ENCODE data around the gene GATAD2A. TPM values are rescaled to one million over a fixed set of nuclear protein-coding genes. Genes with fewer than 3 reads are reported as not detected.

The GATAD2A gene
- total and polyA plus RNA-seq, 9 of the 15 experiments (the other 6 are each of a cell fraction or from before 2014, with no cell fraction given) = 2.4 to 226 (median 44.2) TPM

DNA sequence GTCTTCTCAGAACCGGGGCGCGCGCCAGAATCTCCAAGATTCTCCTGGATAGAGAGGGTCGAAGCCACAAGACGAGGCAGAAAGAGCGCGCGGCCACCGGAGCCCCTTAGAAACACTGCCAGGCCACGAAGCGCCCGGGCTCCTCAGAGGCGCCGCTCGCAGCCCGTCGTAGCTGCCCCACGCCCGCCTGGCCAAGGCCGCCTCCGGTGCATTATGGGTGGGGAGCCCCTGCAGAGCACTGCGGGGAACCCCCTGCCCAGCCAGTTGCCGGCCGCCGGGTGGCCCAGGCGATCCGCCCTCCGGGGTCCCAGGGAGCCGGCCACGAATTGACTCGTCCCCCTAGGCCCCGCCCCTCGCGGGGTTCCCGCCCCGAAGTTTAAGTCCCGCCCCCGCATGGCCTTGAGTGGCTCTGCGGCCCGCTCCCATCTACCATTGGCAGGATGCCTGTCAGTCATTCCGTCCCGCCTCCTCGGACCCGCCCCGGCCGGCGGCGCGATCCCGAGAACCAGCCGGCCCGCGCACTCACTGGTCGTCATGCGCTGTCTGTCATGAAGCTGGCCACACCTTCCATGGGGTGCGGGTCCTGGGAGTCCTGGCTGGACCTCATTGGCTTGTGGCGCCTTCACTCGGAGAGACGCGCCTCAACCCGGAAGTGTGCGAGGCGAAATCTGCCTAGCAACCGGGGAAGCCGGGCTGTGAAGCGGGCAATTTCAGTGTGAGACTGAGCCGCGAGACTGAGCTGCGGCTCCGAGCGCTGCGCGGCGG is 20.2 kb upstream of the GATAD2A start (continued):
- TF ChIP-seq, protein P1, sequence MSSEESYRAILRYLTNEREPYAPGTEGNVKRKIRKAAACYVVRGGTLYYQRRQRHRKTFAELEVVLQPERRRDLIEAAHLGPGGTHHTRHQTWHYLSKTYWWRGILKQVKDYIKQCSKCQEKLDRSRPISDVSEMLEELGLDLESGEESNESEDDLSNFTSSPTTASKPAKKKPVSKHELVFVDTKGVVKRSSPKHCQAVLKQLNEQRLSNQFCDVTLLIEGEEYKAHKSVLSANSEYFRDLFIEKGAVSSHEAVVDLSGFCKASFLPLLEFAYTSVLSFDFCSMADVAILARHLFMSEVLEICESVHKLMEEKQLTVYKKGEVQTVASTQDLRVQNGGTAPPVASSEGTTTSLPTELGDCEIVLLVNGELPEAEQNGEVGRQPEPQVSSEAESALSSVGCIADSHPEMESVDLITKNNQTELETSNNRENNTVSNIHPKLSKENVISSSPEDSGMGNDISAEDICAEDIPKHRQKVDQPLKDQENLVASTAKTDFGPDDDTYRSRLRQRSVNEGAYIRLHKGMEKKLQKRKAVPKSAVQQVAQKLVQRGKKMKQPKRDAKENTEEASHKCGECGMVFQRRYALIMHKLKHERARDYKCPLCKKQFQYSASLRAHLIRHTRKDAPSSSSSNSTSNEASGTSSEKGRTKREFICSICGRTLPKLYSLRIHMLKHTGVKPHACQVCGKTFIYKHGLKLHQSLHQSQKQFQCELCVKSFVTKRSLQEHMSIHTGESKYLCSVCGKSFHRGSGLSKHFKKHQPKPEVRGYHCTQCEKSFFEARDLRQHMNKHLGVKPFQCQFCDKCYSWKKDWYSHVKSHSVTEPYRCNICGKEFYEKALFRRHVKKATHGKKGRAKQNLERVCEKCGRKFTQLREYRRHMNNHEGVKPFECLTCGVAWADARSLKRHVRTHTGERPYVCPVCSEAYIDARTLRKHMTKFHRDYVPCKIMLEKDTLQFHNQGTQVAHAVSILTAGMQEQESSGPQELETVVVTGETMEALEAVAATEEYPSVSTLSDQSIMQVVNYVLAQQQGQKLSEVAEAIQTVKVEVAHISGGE (CRISPR knock-in tag; IDR thresholded peaks at IDR 0.05) = no peak
- TF ChIP-seq ZNF24 (IDR thresholded peaks at IDR 0.05) (no peak), IFI16 (CRISPR knock-in tag; IDR thresholded peaks at IDR 0.05) (no peak), SREBF1 (IDR thresholded peaks at IDR 0.05; ENCODE audit: borderline replicate concordance, low read depth, low read length) (no peak), NR3C1 (CRISPR knock-in tag; IDR thresholded peaks at IDR 0.05) (no peak), PYGO2 (tag; IDR thresholded peaks at IDR 0.05) (no peak), ZNF77 (CRISPR knock-in tag; IDR thresholded peaks at IDR 0.05) (no peak), ZNF764 (CRISPR knock-in tag; IDR thresholded peaks at IDR 0.05; ENCODE audit: low read depth) (no peak), PHF21A (IDR thresholded peaks at IDR 0.05; ENCODE audit: borderline replicate concordance, low read depth) (peak; percentile 35; the same call in 1 of the 2 replicates), RBM15 (IDR thresholded peaks at IDR 0.05; ENCODE audit: insufficient read depth, low read length) (no peak), WHSC1 (IDR thresholded peaks at IDR 0.05; ENCODE audit: low read length) (no peak), ASH1L (IDR thresholded peaks at IDR 0.05; ENCODE audit: borderline replicate concordance, low read depth, partially characterized antibody) (peak; percentile 97), PTRF (tag; IDR thresholded peaks at IDR 0.05) (no peak), TBP (optimal IDR thresholded peaks at IDR 0.05; ENCODE audit: low read depth, low read length) (peak; percentile 52), SIN3A (IDR thresholded peaks at IDR 0.05; ENCODE audit: borderline replicate concordance in 2 of 2, control insufficient read depth in 1 of 2, low read depth in 2 of 2, low read length in 2 of 2) (peak in 1 of 2 experiments; percentile 89; a peak in 1 of 4 replicates), STAT6 (CRISPR knock-in tag; IDR thresholded peaks at IDR 0.05) (no peak), NONO (IDR thresholded peaks at IDR 0.05; ENCODE audit: low read depth in 2 of 2, low read length in 1 of 2) (peak in 1 of 2 experiments; percentile 56; a peak in 1 of 4 replicates), FOXA3 (CRISPR knock-in tag; conservative IDR thresholded peaks at IDR 0.05 in 1 of 2, IDR thresholded peaks at IDR 0.05 in 1 of 2) (no peak)
- TF ChIP-seq, protein P2, sequence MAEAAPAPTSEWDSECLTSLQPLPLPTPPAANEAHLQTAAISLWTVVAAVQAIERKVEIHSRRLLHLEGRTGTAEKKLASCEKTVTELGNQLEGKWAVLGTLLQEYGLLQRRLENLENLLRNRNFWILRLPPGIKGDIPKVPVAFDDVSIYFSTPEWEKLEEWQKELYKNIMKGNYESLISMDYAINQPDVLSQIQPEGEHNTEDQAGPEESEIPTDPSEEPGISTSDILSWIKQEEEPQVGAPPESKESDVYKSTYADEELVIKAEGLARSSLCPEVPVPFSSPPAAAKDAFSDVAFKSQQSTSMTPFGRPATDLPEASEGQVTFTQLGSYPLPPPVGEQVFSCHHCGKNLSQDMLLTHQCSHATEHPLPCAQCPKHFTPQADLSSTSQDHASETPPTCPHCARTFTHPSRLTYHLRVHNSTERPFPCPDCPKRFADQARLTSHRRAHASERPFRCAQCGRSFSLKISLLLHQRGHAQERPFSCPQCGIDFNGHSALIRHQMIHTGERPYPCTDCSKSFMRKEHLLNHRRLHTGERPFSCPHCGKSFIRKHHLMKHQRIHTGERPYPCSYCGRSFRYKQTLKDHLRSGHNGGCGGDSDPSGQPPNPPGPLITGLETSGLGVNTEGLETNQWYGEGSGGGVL (CRISPR knock-in tag; IDR thresholded peaks at IDR 0.05) = no peak
